PFSK-1 (cell line): ENCODE data around the gene TNNI3K.

Source experiments
- FOXP2 ChIP-seq: optimal IDR thresholded peaks from 2 replicates; pipeline ENCODE3; 2011; ENCODE audit warnings: borderline replicate concordance, control low read depth, inconsistent platforms; ENCODE audit not compliant: insufficient read depth; ENCODE audit errors: extremely low read length, extremely low read depth
- POLR2AphosphoS5 ChIP-seq: IDR thresholded peaks from 2 replicates; pipeline ENCODE4 v1.6.1; 2012; ENCODE audit warnings: low read depth, mild to moderate bottlenecking, control low read depth, low read length, moderate library complexity
- REST ChIP-seq, 2 experiments: IDR thresholded peaks; 2 replicates each; pipeline versions ENCODE4 v1.6.1 to v1.8.0; 2011 to 2012; ENCODE audit warnings: low read depth in 2 of 2, low read length in 2 of 2, control low read depth in 1 of 2, inconsistent platforms in 1 of 2, mild to moderate bottlenecking in 1 of 2, moderate library complexity in 1 of 2; ENCODE audit not compliant: insufficient read depth in 1 of 2
- SIN3A ChIP-seq: IDR thresholded peaks from 2 replicates; pipeline ENCODE4 v1.6.1; 2012; ENCODE audit warnings: mild to moderate bottlenecking, low read length, moderate library complexity, borderline replicate concordance; ENCODE audit not compliant: insufficient read depth
- TAF1 ChIP-seq: IDR thresholded peaks from 2 replicates; pipeline ENCODE4 v1.6.1; 2012; ENCODE audit warnings: low read length, control low read depth, borderline replicate concordance; ENCODE audit not compliant: insufficient read depth

The TNNI3K gene

DNA sequence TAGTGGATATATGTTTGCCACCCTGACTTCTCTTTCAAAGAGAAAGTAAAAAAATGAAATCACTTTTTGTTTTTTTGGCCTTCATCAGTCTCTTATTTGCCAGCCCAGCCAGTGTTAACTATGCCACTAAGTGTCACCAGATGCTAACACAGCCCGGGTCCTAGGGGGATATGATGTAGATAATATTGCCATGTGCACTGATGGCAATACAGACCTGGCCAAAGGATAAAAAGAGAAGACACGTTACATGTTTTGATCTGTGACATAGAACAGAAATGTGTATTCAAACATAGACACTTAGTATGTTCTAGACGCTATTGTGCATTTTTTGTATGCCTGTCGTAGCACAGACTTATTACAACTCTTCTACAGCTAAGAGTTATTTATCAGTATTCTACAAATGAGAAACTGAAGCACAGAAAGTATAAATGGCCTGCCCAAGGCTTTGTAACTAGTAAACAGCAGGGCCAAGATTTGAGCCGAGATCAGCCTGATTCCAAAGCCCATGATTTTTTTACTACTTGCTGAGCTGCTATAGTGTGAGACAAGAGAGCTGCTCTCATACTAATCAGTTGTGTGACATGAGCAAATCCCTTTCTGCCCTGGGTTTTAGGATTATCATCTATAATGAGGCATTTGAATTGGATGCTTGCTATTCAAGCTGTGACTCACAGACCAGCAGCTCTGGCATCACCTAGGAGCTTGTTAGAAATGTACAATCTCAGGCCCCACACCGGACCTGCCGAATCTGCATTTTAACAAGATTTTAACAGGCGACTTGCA, 270.9 kb downstream of the TNNI3K start:
- TF ChIP-seq POLR2AphosphoS5 (no peak), SIN3A (no peak)

DNA sequence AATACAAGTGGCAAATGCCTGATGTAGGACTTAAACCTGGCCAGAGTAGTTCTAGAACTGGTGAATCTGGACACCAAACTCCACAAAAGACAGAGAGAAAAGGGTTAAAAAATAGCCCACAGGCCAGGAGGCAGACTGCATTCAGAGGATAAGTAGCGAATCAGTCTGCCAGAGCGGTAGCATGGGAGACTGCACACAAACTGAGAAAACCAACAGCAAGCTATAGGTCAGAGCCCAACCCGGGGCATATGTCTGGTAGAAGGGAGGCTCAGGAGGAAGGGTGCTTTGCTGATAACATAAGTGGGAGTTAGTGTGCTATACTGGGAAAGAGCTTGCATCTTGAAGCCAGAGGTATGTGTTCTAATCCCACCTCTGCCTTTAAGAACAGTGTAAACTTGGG, 273.3 kb downstream of the TNNI3K start:
- TF ChIP-seq REST (IDR thresholded peaks at IDR 0.05; ENCODE audit: insufficient read depth in 1 of 2, low read depth in 2 of 2, low read length in 2 of 2), result no peak
- no peak for TF ChIP-seq POLR2AphosphoS5
- no peak for TF ChIP-seq SIN3A
- TF ChIP-seq FOXP2, result no peak
- TF ChIP-seq TAF1, result no peak

GRCh38 chr1:74512170-74512915, 277.2 kb downstream of the TNNI3K start, which contains the start of gene LRRC53:
LRRC53 (minus strand) TSS chr1:74512611; CDS start chr1:74483349, 29,262 bp downstream.
- no peak for TF ChIP-seq REST (IDR thresholded peaks at IDR 0.05; ENCODE audit: insufficient read depth in 1 of 2, low read depth in 2 of 2, low read length in 2 of 2)
- no peak for TF ChIP-seq FOXP2
- TF ChIP-seq TAF1, result no peak
- TF ChIP-seq POLR2AphosphoS5, result no peak
- TF ChIP-seq SIN3A, result no peak

GRCh38 chr1:74513411-74514300, 278.5 kb downstream of the TNNI3K start:
- TF ChIP-seq POLR2AphosphoS5 (no peak), REST (IDR thresholded peaks at IDR 0.05; ENCODE audit: insufficient read depth in 1 of 2, low read depth in 2 of 2, low read length in 2 of 2) (no peak), SIN3A (no peak), FOXP2 (no peak), TAF1 (no peak)

DNA sequence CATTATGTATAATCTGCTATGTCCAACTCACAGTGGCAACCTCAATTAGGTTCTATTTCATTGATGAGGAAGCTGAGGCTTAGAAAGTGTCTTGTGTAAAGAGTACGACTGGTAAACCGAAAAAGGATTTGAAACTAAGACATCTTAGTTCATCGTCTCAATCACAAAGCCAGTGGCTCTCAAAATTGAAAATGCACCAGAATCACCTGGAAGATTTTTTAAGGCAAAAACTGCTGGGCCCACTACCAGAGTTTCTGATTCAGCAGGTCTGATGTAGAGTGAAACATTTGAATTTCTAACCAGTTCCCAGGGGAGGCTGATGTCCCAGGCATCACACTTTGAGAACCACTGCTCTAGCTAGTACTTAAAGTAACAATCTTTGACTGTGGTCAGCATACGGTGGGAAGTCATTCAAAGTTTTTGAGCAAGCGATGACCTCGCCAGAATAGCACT, 282.4 kb downstream of the TNNI3K start:
- no peak for TF ChIP-seq SIN3A
- no peak for TF ChIP-seq TAF1
- TF ChIP-seq REST (IDR thresholded peaks at IDR 0.05; ENCODE audit: insufficient read depth in 1 of 2, low read depth in 2 of 2, low read length in 2 of 2), result no peak
- TF ChIP-seq FOXP2, result no peak
- TF ChIP-seq POLR2AphosphoS5, result no peak
